GM12872 (cell line): ENCODE measurements around the gene ARMC6.

Experiments
- TF ChIP-seq, protein P1 (sequence below): IDR thresholded peaks from 3 replicates; pipeline ENCODE4 v1.5.1; 2011; ENCODE audit warnings: low read depth, mild to moderate bottlenecking, low read length, moderate library complexity; ENCODE audit not compliant: insufficient read depth

The ARMC6 gene

DNA sequence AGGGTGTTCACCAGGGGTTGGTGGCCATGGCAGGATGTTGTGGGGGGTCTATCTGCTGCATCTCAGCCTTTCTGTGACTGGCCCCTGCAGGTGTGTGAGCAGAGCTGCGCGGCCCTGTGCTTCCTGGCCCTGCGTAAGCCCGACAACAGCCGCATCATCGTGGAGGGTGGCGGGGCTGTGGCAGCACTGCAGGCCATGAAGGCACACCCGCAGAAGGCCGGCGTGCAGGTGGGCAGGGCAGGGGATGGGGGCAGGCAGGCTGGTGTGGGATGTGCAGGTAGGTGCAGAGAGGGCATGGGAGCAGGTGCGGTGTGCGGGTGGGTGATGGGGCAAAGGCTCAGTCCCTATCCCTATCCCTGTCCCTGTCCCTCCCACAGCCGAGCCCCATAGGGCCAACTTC is 22.3 kb downstream of the ARMC6 start:
- TF ChIP-seq, protein P1, sequence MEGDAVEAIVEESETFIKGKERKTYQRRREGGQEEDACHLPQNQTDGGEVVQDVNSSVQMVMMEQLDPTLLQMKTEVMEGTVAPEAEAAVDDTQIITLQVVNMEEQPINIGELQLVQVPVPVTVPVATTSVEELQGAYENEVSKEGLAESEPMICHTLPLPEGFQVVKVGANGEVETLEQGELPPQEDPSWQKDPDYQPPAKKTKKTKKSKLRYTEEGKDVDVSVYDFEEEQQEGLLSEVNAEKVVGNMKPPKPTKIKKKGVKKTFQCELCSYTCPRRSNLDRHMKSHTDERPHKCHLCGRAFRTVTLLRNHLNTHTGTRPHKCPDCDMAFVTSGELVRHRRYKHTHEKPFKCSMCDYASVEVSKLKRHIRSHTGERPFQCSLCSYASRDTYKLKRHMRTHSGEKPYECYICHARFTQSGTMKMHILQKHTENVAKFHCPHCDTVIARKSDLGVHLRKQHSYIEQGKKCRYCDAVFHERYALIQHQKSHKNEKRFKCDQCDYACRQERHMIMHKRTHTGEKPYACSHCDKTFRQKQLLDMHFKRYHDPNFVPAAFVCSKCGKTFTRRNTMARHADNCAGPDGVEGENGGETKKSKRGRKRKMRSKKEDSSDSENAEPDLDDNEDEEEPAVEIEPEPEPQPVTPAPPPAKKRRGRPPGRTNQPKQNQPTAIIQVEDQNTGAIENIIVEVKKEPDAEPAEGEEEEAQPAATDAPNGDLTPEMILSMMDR = no peak

DNA sequence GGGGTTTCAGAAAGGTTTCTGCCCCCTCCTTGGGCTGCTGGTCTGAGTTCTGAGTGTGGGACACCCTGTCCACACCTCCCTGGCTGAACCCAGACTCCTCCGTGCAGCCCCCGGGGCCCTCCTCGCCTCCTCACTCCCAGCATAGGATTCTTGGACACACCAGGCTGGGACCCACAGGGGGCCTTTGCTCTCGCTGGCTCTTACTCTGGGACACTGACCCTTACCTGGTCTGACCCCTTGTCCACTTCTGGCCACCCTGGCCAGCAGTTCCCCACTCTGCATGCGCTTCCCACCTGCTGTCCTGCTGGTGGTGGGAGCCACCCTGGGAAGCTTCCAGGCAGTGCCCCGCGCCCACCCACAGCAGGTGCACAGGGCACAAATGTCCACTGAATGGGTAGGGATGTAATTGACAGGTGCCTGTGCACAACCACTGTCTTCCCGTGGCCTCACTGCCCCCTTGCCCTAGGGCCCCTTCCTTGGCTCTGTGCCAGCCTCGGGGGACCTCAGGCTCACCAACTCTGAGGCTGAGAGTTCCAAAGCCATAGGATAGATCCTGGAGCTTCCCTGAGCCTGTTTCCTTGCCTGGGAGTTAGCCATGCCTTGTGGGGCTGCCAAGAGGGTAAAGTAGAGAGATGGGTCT is 23.4 kb downstream of the ARMC6 start:
- TF ChIP-seq, protein P1 = no peak

DNA sequence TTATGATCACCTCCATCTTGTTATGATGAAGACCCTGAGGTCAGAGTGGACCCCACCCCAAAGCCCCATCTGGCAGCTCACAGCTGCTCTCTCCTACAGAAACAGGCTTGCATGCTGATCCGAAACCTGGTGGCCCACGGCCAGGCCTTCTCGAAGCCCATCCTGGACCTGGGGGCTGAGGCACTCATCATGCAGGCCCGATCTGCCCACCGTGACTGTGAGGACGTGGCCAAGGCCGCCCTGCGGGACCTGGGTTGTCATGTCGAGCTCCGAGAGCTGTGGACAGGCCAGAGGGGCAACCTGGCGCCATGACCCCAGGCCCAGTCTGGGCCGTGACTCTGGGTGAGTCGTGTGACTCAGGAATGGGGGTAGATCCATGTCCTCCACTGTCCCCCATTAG is 23.9 kb downstream of the ARMC6 start:
- TF ChIP-seq, protein P1 = no peak

DNA sequence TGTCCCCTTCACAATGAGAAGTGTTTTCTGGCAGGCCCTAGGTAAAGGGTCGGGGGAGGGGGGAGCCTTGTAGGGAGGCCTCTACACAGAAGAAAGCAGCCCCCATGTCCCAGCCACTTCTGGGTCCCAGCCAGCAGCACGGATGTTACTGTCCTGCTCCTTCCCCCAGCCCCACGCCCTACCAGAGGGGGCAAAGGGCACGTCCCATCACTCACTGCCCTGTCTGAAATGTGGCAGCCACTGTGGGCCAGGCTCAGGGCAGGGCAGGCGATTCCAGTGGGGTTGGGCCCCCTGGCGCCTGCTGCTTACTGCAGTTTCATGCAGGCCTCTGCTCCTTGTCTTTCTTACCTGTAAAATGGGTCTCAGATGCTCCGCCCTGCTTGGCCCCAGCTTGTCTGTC is 24.3 kb downstream of the ARMC6 start:
- TF ChIP-seq, protein P1 = no peak

DNA sequence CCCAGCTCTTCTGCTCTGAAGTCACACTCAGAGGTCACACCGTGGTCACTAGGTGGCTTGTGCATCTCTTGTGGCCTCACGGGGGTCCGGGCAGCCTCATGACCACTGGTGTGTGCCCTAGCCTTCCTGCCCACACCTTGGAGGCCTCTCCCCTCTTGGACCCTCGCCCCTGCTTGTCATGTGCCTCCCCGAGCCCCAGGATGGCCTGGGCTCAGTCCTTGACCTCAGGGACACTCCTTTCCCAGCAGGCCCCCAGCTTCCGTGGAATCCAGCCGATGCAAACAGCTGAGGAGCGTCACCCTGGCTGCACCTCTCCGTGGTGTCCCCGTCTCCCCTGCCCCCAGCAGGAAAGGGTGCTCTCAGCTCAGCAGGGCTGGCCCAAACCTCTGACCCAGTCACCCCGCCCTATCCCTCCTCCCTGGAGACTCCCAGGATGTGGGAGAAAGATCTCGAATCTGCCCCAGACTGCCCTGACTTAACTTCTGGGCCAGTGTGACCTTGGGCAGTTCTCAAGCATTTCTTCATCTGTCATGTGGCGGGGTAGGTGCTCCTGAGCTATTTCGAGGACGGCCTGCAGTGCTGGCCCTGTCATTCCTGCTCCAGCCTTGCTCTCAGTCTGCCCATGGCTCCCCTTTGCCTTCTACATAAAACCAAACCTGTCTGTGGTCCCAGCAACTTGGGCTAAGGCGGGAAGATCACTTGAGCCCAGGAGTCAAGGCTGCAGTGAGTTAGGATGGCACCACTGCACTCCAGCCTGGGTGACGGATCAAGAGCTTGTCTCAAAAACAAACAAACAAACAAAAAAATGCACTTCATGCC is 25.8 kb downstream of the ARMC6 start:
- TF ChIP-seq, protein P1 = no peak

DNA sequence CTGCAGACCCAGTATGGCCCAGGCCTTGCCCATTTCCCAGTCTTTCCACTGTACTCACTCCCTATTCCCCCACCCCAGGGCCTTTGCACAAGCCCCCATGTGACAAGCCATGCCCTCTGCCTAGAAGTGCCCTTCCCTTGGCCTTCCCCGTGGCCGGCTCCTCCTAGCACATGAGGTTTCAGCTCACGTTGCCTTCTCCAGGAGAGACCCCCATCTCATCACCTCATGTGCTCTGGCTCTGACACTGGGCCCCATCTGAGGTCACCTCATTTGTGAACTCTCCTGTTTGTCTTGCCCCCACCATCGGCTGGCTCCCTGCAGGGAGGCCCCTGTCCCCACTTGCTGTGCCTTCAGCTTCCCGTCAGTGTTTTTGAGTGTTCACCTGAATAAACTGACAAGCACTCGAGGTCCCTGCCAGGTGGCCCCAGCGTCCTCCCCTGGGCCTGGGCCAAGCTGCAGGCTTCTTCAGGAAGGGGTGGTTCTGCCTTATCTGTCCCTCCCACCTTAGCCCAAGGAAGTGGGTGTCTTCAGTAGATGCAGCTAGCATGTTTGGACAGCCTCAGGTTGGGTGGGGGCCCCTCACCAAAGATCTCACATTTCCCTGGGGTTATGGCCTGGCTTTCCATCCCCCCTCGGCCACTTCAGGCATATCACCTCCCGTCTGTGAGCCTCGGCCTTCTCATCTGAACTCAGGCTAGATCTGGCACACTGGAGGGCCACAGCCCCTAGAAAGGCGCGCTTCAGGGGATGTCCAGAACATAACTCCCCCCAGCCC is 26.6 kb downstream of the ARMC6 start:
- TF ChIP-seq, protein P1 = no peak

DNA sequence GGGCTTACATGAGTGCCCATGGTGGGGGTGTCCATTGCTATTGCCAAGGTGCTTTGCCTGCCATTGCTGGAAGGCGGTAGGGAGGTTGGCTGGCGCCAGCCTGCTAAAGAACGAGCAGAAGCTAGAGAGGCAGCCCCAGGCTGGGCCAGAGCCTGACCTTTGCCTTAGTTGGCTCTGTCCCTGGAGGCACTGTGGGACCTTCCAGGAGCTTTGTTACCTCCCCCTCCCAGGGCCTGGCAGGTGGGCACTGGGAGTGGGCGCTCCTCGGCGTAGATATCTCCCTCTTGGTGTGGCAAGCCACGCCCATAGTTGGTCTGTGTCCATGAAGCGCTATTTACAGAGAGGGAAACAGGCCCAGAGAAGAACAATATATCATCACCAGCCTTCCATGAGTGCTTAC is 28.1 kb downstream of the ARMC6 start:
- TF ChIP-seq, protein P1 = no peak
